GM21576 (cell line): ENCODE data around the gene CPEB1.

Experiments used
- ATAC-seq: cut with Tn5 transposase; IDR thresholded peaks from one replicate; pipeline ENCODE4 v1.9.1; 2021; ENCODE audit warnings: mild to moderate bottlenecking, moderate library complexity; ENCODE audit not compliant: unreplicated experiment

CPEB1 gene

GRCh38 chr15:82647045-82647834, at the start of gene CPEB1:
Gene CPEB1 (minus strand): TSS chr15:82647363. CDS start chr15:82628459, 18,904 bp downstream.
- ATAC-seq, result no peak

GRCh38 chr15:82692171-82692570, 45.0 kb upstream of the CPEB1 start:
- no peak for ATAC-seq

GRCh38 chr15:82689147-82689546, 42.0 kb upstream of the CPEB1 start:
- ATAC-seq, result no peak

- ATAC-seq, result no peak
These were observed 41.5 kb upstream of the CPEB1 start for GRCh38 chr15:82688691-82689090.

- ATAC-seq, result no peak
These were observed 34.2 kb upstream of the CPEB1 start for GRCh38 chr15:82681371-82681770.

GRCh38 chr15:82680200-82681102, 33.3 kb upstream of the CPEB1 start:
- peak; percentile 85 for ATAC-seq

GRCh38 chr15:82679626-82680199, 32.5 kb upstream of the CPEB1 start:
- no peak for ATAC-seq

GRCh38 chr15:82677720-82678323, 30.7 kb upstream of the CPEB1 start:
- ATAC-seq, result no peak

- ATAC-seq, result no peak
These were observed 27.7 kb upstream of the CPEB1 start for GRCh38 chr15:82674873-82675272.

GRCh38 chr15:82670699-82671098, 23.5 kb upstream of the CPEB1 start:
- no peak for ATAC-seq

GRCh38 chr15:82666606-82667005, 19.4 kb upstream of the CPEB1 start:
- no peak for ATAC-seq

- no peak for ATAC-seq
These were observed 16.9 kb upstream of the CPEB1 start for GRCh38 chr15:82664021-82664420.

- ATAC-seq, result no peak
These were observed 16.0 kb upstream of the CPEB1 start for GRCh38 chr15:82663186-82663600.

GRCh38 chr15:82662641-82663040, 15.5 kb upstream of the CPEB1 start:
- no peak for ATAC-seq

- ATAC-seq, result no peak
These were observed 13.2 kb upstream of the CPEB1 start for GRCh38 chr15:82660378-82660777.

- ATAC-seq, result no peak
These were observed 9.6 kb upstream of the CPEB1 start for GRCh38 chr15:82656641-82657266.

- ATAC-seq, result no peak
These were observed 8.4 kb upstream of the CPEB1 start for GRCh38 chr15:82655606-82656005.

- no peak for ATAC-seq
These were observed 6.5 kb upstream of the CPEB1 start for GRCh38 chr15:82653483-82654168.

- ATAC-seq, result no peak
These were observed 4.5 kb upstream of the CPEB1 start for GRCh38 chr15:82651708-82652107.

- no peak for ATAC-seq
These were observed 3.0 kb upstream of the CPEB1 start for GRCh38 chr15:82650046-82650670.
